ENCODE measurements around the gene CHST12. TPM values are rescaled to one million over a fixed set of nuclear protein-coding genes. Genes with fewer than 3 reads are reported as not detected.

CHST12 gene
- total and polyA plus RNA-seq, 2 of the 4 experiments (the other 2 are of a cell fraction) = 3.8 to 27.0 TPM

- no peak for TF ChIP-seq MAZ (IDR thresholded peaks at IDR 0.05; ENCODE audit: borderline replicate concordance, low read depth, low read length)
Measured at GRCh38 chr7:2474813-2475677, 71.6 kb downstream of the CHST12 start (continued).

- ATAC-seq (ENCODE audit: low read depth) = no peak
- Histone ChIP-seq H3K14ac (replicated peaks; ENCODE audit: low read depth, low read length) (no peak overlapping the region), H2BK20ac (ENCODE audit: low read depth, low read length) (no peak overlapping the region), H3K27me3 (ENCODE audit: control insufficient read depth, insufficient read depth, low read length) (peaks cover 10% of the 10 kb centered on the region; the same call in 1 of the 2 replicates), H3K4me1 (ENCODE audit: control insufficient read depth, insufficient read depth, low read length) (peaks cover 6% of the 10 kb centered on the region; the same call in 1 of the 2 replicates), H3K79me1 (ENCODE audit: low read depth in 1 of 2, low read length in 2 of 2) (no peaks in the 10 kb centered on the region), H2BK120ac (ENCODE audit: low read depth, low read length) (no peak overlapping the region), H2AFZ (replicated peaks; ENCODE audit: low read length, poor library complexity) (no peak overlapping the region), H2AK5ac (ENCODE audit: low read depth, low read length) (no peak overlapping the region), H4K91ac (ENCODE audit: insufficient read depth, low read depth, low read length) (no peak overlapping the region), H4K8ac (ENCODE audit: low read depth in 2 of 2, low read length in 2 of 2) (no peak overlapping the region), H3K9me3 (ENCODE audit: control insufficient read depth, insufficient read depth, low read length) (no peaks in the 10 kb centered on the region), H2BK15ac (ENCODE audit: low read depth, low read length) (no peak overlapping the region), H3K4me3 (ENCODE audit: insufficient read depth, low read depth, low read length) (no peak overlapping the region), H2BK5ac (ENCODE audit: low read depth, low read length, poor library complexity, severe bottlenecking) (no peak overlapping the region), H4K5ac (ENCODE audit: low read depth, low read length) (no peak overlapping the region), H3K23ac (ENCODE audit: low read depth, low read length) (no peak overlapping the region), H3K36me3 (ENCODE audit: control insufficient read depth, insufficient read depth, low read length) (no peaks in the 10 kb centered on the region), H3K27ac (ENCODE audit: insufficient read depth, low read length) (no peak overlapping the region), H3K4me2 (ENCODE audit: low read depth, low read length) (no peak overlapping the region), H2AK9ac (replicated peaks; ENCODE audit: low read depth, low read length, poor library complexity) (no peak overlapping the region), H4K20me1 (ENCODE audit: insufficient read depth, low read length) (no peaks in the 10 kb centered on the region), H3K4ac (ENCODE audit: low read depth, low read length) (no peak overlapping the region), H3K9ac (ENCODE audit: low read depth, low read length) (no peak overlapping the region), H3K9me1 (ENCODE audit: insufficient read depth, low read length) (no peaks in the 10 kb centered on the region), H3K18ac (ENCODE audit: low read depth, low read length) (no peak overlapping the region), H3K56ac (ENCODE audit: extremely low read depth, insufficient read depth, low read length) (no peak overlapping the region)
- ChIA-PET CTCF (no interaction called here), POLR2A (ENCODE audit: unreplicated experiment) (no interaction called here)
- in situ Hi-C loops (cut with MboI; ENCODE audit: low sequenced_read_pairs) (no loop called here), intact Hi-C loops (cut with micrococcal nuclease) (loop anchor here (2.0 to 10.0 kb wide), 3 partner anchors 83 to 679 kb away; partner anchors contain the start of gene IQCE), dilution Hi-C loops (cut with HindIII; ENCODE audit: low sequenced_read_pairs, unreplicated experiment) (no loop called here)
- no peak for DNase-seq
- BruUV-seq (replicated peaks) = no TSS peak
- WGBS, 2 experiments (ENCODE audit: extremely low coverage in 2 of 2, insufficient read length in 1 of 2) = 86% methylated on average over 4 of the region's 18 CpGs; no CpG with 5 or more reads in 1 of the 2 experiments
- TF ChIP-seq MXI1 (IDR thresholded peaks at IDR 0.05; ENCODE audit: borderline replicate concordance, low read depth, low read length) = no peak
- no peak for TF ChIP-seq NFE2L2 (IDR thresholded peaks at IDR 0.05; ENCODE audit: low read depth, low read length)
- TF ChIP-seq BHLHE40 (IDR thresholded peaks at IDR 0.05; ENCODE audit: low read depth, low read length) = no peak
- no peak for TF ChIP-seq RCOR1 (IDR thresholded peaks at IDR 0.05; ENCODE audit: insufficient replicate concordance, low read length)
- TF ChIP-seq CHD1 (IDR thresholded peaks at IDR 0.05; ENCODE audit: low read depth, low read length) = no peak
- no peak for TF ChIP-seq ELK1 (IDR thresholded peaks at IDR 0.05; ENCODE audit: borderline replicate concordance, low read depth, low read length)
Measured at GRCh38 chr7:2475678-2476015, 72.2 kb downstream of the CHST12 start.

All from IMR-90 (cell line).